WI38 (cell line): ENCODE data around the gene ERAS.

Experiments
- H3K4me3 ChIP-seq: 2 replicates; pipeline ENCODE4 v1.5.1; 2011; ENCODE audit warnings: low read depth, mild to moderate bottlenecking, control low read depth, low read length
- CTCF ChIP-seq: IDR thresholded peaks from 2 replicates; pipeline ENCODE4 v1.5.1; 2012; ENCODE audit warnings: low read depth, mild to moderate bottlenecking, control low read depth, low read length

ERAS gene

GRCh38 chrX:48826135-48826875 lies at the start of gene ERAS:
TSS of gene ERAS (plus strand) at chrX:48826513. CDS start at chrX:48829124, 2,611 bp downstream.
- no peak for TF ChIP-seq CTCF
- no peak within 1 kb of the TSS for H3K4me3 ChIP-seq

GRCh38 chrX:48776818-48777439 lies 49.4 kb upstream of the ERAS start:
- no peak for TF ChIP-seq CTCF
- H3K4me3 ChIP-seq, result no peak overlapping the region

- TF ChIP-seq CTCF, result no peak
These were observed 46.9 kb upstream of the ERAS start for GRCh38 chrX:48779399-48779798.

GRCh38 chrX:48781705-48782104 lies 44.6 kb upstream of the ERAS start:
- H3K4me3 ChIP-seq, result no peak overlapping the region
- no peak for TF ChIP-seq CTCF

More at GRCh38 chrX:48779399-48779798, 46.9 kb upstream of the ERAS start:
- H3K4me3 ChIP-seq, result no peak overlapping the region

- no peak overlapping the region for H3K4me3 ChIP-seq
- no peak for TF ChIP-seq CTCF
These were observed 44.1 kb upstream of the ERAS start for GRCh38 chrX:48782216-48782615.

- H3K4me3 ChIP-seq, result no peak overlapping the region
- no peak for TF ChIP-seq CTCF
These were observed 43.5 kb upstream of the ERAS start for GRCh38 chrX:48782795-48783194.

- H3K4me3 ChIP-seq, result no peak overlapping the region
- no peak for TF ChIP-seq CTCF
These were observed 41.6 kb upstream of the ERAS start for GRCh38 chrX:48784726-48785125.
